A172 (cell line): ENCODE data around the gene METAP1. TPM values are rescaled to one million over a fixed set of nuclear protein-coding genes. Genes with fewer than 3 reads are reported as not detected.
"Not testable (repeated sequence)": the region's sequence is repeated elsewhere in the genome, so short reads cannot be mapped to it uniquely, and the experiment has no call there.

ENCODE experiments used
- DNase-seq: peaks from one replicate; pipeline ENCODE4 v3.0.0-alpha.2; 2015; ENCODE audit warnings: low spot score
- total RNA-seq: library from RNA; depleted of rRNA; stranded (reverse); fragments of >200 nt; shearing (Covaris generic); gene quantifications from 2 replicates; pipeline ENCODE4 v1.2.3, GENCODE V29; 2014; rRNA removed

METAP1 gene
- total RNA-seq, 1 experiment from 2014 or later, result 68.4 TPM

GRCh38 chr4:99099311-99099710 lies 103.8 kb downstream of the METAP1 start:
- DNase-seq, result no peak

DNA sequence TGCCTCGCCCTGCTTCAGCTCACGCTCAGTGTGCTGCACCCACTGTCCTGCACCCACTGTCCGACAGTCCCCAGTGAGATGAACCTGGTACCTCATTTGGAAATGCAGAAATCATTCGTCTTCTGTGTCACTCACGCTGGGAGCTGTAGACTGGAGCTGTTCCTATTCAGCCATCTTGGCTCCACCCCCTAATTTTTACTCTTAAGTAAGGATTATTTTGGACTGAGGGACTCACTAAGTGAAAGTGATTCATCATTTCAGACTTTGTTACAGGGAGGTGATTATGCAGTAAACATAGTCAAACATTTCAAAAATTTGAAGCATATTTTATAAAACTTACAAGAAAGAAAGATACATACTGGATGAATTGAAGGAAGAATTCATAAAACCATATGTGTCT lies 104.3 kb downstream of the METAP1 start:
- not testable (repeated sequence) for DNase-seq

GRCh38 chr4:99100876-99101275 lies 105.4 kb downstream of the METAP1 start:
- no peak for DNase-seq

- no peak for DNase-seq
Measured at GRCh38 chr4:99102634-99103033, 107.1 kb downstream of the METAP1 start.

DNA sequence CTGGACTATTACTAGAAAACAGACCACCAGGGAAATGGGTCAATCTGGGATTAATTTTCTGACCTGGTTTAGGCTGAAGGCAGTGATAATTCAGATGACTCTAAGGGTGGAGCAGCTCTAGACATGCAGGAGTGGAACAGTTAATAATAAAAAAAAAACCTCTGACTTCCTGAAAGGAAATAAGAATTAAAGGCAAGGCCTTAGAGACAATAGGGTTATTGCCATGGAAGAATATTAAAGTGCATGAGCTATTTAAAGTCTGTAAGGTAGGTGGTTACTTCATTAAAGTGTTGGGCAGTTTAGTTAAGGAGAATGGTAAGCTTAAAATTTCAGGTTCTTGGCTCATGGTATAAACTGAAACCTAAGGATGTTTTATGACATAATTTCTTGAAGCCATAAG lies 107.6 kb downstream of the METAP1 start:
- DNase-seq, result no peak

- no peak for DNase-seq
Measured at GRCh38 chr4:99104153-99104552, 108.6 kb downstream of the METAP1 start.

GRCh38 chr4:99109286-99109685 lies 113.8 kb downstream of the METAP1 start:
- not testable (repeated sequence) for DNase-seq

Other genes with a start within 250 kb of the METAP1 start
- 217 and 338 TPM in 2 replicates for gene EIF4E, start 66.6 kb upstream of the METAP1 start, total RNA-seq
- gene ADH5, start 93.1 kb downstream of the METAP1 start, total RNA-seq, result 287 and 332 TPM in 2 replicates
- not detected in 2 replicates for gene ADH4, start 148.6 kb downstream of the METAP1 start, total RNA-seq
- not detected in 2 replicates for gene ADH6, start 223.5 kb downstream of the METAP1 start, total RNA-seq